Stimulated activated memory B cell treated with anti-CD40 and anti-IgM and Interleukin-4, amounts not matched to agents 10 μg/mL and 1 μg/mL and 100 μg/mL, for 72 hours (primary cell): ENCODE data around the gene TBC1D22A.

Source experiments
- ATAC-seq: fragments of 150-1000 bp; cut with Tn5 transposase; 2 replicates; pipeline ENCODE4 v1.10.0; 2021
- H3K27ac Mint-ChIP-seq: one replicate; pipeline ENCODE4 v1.8.0; 2022; ENCODE audit warnings: mild to moderate bottlenecking, mixed read lengths
- H3K27me3 Mint-ChIP-seq: one replicate; pipeline ENCODE4 v1.8.0; 2022; ENCODE audit warnings: mixed read lengths
- H3K36me3 Mint-ChIP-seq: one replicate; pipeline ENCODE4 v1.8.0; 2022; ENCODE audit warnings: mixed read lengths
- H3K4me1 Mint-ChIP-seq: one replicate; pipeline ENCODE4 v1.8.0; 2022; ENCODE audit warnings: mixed read lengths
- H3K4me3 Mint-ChIP-seq: one replicate; pipeline ENCODE4 v1.8.0; 2022; ENCODE audit warnings: mild to moderate bottlenecking, moderate library complexity, mixed read lengths
- H3K9me3 Mint-ChIP-seq: one replicate; pipeline ENCODE4 v1.8.0; 2022; ENCODE audit warnings: mixed read lengths

The TBC1D22A gene

DNA sequence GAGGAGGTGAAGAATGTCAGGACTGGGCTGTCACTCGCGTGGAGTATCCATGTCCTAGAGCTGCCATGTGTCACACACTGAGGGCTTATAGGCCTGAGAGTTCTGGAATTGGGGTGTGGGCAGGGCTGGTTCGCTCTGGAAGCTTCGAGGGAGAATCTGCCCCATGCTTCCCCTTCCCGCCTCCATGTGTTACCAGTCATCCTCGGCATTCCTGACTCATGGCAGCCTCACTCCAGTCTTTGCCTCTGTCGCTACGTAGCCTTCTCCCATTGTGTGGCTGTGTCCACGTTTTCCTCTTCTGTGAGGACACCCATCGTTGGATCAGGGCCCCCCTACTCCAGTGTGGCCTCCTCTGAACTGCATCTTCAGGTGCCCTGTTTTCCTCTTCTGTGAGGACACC, 301.2 kb downstream of the TBC1D22A start:
- Mint-ChIP-seq H3K4me3 (no peak overlapping the region), H3K27me3 (no peaks in the 10 kb centered on the region), H3K36me3 (peaks cover 58% of the 10 kb centered on the region), H3K9me3 (no peaks in the 10 kb centered on the region), H3K4me1 (peaks cover 32% of the 10 kb centered on the region), H3K27ac (no peak overlapping the region)
- ATAC-seq = no peak

DNA sequence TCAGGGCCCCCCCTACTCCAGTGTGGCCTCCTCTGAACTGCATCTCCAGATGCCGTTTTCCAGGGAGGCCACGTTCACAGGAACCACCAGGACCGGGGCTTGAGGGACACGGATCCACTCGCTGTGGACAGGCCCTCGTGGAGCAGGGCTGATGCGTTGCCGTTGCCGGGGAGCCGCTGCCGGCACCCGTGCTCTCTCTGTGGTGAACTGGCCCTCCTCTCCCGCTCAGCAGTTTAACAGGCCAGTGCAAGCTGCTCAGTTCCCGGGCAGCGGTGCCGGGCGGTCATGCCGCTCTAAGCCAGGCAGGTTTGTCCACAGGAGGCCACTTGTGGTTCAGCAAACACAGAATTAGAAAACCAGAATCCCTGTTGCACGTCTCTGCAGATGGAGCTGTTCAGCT, 301.6 kb downstream of the TBC1D22A start:
- Mint-ChIP-seq H3K9me3 (no peaks in the 10 kb centered on the region), H3K36me3 (peaks cover 59% of the 10 kb centered on the region), H3K27me3 (no peaks in the 10 kb centered on the region), H3K4me1 (peaks cover 27% of the 10 kb centered on the region), H3K4me3 (no peak overlapping the region), H3K27ac (no peak overlapping the region)
- ATAC-seq = no peak

DNA sequence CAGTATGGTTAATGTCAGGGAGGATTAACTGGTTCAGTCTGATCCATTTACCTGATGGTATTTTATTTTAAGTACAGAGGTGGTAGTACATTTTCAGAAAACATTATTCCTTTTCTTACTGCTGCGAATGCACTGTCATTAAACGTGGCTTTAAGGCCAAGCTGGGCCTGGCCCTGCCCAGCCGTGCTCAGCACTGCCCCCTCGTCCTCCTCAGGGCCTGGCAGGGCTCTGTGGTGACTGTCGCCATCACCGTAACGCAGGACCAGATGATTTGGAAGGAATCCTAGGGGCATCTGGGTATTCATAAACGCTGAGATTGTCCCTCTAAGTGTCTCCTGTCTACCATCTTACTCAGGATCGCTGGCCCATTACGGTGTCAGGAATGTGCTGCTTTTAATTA, 302.0 kb downstream of the TBC1D22A start:
- Mint-ChIP-seq H3K4me3 (no peak overlapping the region), H3K36me3 (peaks cover 59% of the 10 kb centered on the region), H3K4me1 (peaks cover 25% of the 10 kb centered on the region), H3K27me3 (no peaks in the 10 kb centered on the region), H3K27ac (no peak overlapping the region), H3K9me3 (no peaks in the 10 kb centered on the region)
- no peak for ATAC-seq

DNA sequence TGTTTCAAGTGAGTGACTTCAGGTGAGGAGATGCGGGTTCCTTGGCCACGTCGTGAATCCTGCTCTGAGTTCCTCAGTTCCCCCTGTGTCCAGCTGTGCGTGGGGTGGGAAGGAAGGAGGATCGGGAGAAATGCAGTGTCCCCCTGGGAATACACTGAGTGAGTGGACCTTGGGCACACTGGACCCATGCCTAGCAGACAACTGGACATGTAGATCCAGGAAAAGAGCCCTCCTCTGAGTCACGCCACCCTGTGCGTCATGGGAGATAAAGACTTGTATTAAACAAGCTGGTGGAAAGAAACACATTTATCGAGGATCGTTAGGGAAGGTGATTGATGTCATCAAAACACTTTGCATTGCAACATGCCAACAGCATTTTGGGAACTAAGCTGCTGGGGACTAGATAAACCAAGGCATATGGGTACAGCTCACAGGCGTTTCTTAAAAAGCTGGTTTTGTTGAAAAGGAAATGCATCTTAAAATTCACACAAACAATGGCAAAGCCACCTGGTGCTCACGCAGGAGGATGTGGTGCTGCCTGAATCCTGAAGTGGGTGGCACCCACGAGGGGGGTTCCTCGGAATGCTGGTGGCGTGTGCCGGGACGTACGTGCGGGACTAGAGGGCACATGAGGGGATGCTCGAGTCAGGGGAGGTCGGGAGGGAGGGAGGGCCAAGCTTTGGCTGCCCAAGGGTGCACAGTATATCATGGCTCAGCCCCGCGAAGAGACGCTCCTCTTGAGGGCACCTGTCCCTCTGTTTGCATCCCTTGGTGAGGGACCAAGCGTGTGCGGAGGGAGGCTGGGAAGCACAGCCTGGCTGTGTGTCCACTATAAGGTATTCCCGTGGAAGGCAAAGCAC, 303.5 kb downstream of the TBC1D22A start:
- Mint-ChIP-seq H3K27ac (no peak overlapping the region), H3K27me3 (no peaks in the 10 kb centered on the region), H3K9me3 (no peaks in the 10 kb centered on the region), H3K36me3 (peaks cover 55% of the 10 kb centered on the region), H3K4me1 (peaks cover 27% of the 10 kb centered on the region), H3K4me3 (peak overlapping the region; percentile 31)
- no peak for ATAC-seq

DNA sequence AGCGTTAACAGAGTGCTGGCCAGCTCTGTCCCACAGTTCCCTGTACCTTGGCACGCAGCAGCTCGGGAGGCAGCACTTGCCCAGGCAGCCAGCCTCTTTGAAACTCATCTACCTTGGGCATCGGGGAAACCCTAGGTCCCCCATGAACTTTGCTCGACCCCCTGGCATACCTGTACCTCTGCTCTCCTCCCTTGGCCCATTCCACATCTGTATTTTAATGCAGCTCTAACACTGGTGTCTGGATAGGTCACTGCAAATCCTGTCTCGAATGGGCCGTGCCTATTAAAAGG, 304.1 kb downstream of the TBC1D22A start:
- no peak for ATAC-seq
- no peak overlapping the region for H3K27ac Mint-ChIP-seq
- no peak overlapping the region for H3K4me3 Mint-ChIP-seq

DNA sequence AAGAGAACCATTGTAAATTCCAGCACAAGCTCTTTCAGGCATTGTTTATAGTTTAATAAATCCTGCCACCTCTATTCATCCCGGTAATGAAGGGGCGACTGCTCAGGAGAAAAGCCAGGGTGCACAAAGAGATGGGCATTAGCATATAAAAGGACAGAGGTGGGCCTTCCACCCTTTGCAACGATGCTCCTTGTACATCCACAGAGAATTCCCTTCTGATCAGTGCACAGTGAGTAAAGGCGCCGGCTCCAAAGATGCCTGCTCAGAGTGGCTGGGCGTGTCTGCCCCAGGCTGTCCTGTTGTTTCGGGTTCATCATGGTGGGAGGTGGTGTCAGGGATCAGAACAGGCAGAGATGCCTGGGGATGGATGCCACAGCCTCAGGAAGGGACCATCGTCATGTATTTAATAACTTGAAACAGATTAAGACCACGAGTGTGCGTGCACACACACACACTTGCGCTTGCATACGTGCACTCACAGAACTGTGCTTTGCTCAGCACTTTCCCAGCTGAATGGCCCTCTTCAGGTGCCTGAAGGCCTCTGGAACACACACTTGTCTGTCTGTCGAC, 305.0 kb downstream of the TBC1D22A start:
- no peak for ATAC-seq
- H3K4me3 Mint-ChIP-seq = no peak overlapping the region
- H3K27me3 Mint-ChIP-seq = no peaks in the 10 kb centered on the region
- no peak overlapping the region for H3K27ac Mint-ChIP-seq
- no peaks in the 10 kb centered on the region for H3K9me3 Mint-ChIP-seq
- peaks cover 55% of the 10 kb centered on the region for H3K36me3 Mint-ChIP-seq
- H3K4me1 Mint-ChIP-seq = peaks cover 31% of the 10 kb centered on the region

More for the DNA sequence above, 304.1 kb downstream of the TBC1D22A start:
- Mint-ChIP-seq H3K9me3 (no peaks in the 10 kb centered on the region), H3K27me3 (no peaks in the 10 kb centered on the region), H3K4me1 (peaks cover 27% of the 10 kb centered on the region), H3K36me3 (peaks cover 53% of the 10 kb centered on the region)

DNA sequence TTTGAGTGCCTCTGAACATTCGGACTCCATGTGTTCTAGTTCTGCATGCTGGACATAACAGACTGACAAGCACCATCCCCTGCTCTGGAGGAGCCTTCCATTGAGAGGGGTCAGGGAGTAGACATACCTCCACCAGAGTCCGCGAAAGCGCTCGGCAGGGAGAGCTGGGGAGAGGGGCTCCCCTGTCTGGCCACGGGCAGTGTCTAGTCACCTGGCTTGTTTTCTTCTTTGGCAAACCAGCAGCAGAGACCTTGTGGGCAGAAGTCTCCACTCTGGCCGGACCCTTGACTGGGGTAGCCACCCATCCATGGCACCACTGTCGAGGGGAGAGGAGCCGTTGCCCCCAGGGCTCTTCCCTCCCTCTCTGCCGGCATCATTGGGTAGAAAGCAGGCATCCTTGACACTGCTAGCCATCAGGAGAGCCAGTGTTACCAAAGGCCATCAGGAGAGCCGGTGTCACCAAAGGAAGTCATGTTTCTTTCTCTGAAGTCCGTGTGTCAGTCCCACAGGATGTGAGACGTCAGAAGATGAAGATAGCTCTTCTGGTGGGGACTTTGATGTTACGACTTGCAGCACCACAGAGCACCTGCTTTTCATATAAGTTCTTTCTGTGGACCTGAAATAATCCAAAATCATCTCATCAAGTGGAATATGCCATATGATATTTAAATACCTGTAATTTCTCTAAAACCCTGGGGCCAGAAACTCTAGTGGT, 305.6 kb downstream of the TBC1D22A start:
- Mint-ChIP-seq H3K9me3 (no peaks in the 10 kb centered on the region), H3K27me3 (no peaks in the 10 kb centered on the region), H3K36me3 (peaks cover 55% of the 10 kb centered on the region), H3K4me1 (peaks cover 31% of the 10 kb centered on the region), H3K4me3 (no peak overlapping the region), H3K27ac (no peak overlapping the region)
- no peak for ATAC-seq

DNA sequence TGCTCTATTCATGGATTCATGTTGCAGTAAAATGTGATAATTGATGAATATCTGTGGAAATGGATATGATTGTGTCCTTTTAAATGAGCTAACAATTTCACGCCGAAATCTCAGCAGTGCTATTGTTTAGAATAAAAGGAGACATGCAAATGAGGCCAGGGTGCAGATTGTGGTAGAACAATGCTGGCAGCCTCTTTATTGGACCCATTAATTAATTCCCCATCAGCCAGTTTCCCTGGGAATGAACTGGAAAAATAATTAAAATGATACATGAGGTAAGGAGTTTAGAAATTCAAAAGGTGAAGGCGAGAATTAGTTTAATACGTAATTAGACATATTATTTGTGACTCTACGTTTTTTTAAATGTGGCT, 306.2 kb downstream of the TBC1D22A start:
- no peaks in the 10 kb centered on the region for H3K9me3 Mint-ChIP-seq
- no peaks in the 10 kb centered on the region for H3K27me3 Mint-ChIP-seq
- ATAC-seq = no peak

DNA sequence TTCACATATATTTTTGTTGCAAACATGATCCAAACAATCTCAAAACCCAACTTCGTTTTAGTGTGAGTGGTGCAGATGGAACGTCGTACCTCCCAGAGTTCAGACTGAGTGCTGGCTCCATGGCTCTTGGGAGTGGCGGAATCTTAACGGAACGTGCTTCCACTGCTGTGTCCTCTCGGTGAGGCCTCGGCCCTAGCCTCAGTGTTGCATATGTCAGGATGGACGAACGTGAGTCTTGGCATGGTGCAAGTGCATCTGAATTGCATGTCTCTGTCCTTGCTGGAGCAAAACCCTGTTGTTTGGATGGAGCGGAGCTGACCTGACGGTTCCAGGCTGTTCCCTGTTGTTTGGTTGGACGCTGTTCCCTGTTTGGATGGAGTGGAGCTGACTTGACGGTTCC, 306.8 kb downstream of the TBC1D22A start:
- no peaks in the 10 kb centered on the region for H3K27me3 Mint-ChIP-seq
- H3K4me1 Mint-ChIP-seq = peaks cover 31% of the 10 kb centered on the region
- H3K36me3 Mint-ChIP-seq = peaks cover 55% of the 10 kb centered on the region
- ATAC-seq = no peak
- no peaks in the 10 kb centered on the region for H3K9me3 Mint-ChIP-seq
- no peak overlapping the region for H3K27ac Mint-ChIP-seq
- H3K4me3 Mint-ChIP-seq = no peak overlapping the region

More for the DNA sequence above, 306.2 kb downstream of the TBC1D22A start:
- peaks cover 31% of the 10 kb centered on the region for H3K4me1 Mint-ChIP-seq
- no peak overlapping the region for H3K4me3 Mint-ChIP-seq
- peaks cover 55% of the 10 kb centered on the region for H3K36me3 Mint-ChIP-seq
- no peak overlapping the region for H3K27ac Mint-ChIP-seq

DNA sequence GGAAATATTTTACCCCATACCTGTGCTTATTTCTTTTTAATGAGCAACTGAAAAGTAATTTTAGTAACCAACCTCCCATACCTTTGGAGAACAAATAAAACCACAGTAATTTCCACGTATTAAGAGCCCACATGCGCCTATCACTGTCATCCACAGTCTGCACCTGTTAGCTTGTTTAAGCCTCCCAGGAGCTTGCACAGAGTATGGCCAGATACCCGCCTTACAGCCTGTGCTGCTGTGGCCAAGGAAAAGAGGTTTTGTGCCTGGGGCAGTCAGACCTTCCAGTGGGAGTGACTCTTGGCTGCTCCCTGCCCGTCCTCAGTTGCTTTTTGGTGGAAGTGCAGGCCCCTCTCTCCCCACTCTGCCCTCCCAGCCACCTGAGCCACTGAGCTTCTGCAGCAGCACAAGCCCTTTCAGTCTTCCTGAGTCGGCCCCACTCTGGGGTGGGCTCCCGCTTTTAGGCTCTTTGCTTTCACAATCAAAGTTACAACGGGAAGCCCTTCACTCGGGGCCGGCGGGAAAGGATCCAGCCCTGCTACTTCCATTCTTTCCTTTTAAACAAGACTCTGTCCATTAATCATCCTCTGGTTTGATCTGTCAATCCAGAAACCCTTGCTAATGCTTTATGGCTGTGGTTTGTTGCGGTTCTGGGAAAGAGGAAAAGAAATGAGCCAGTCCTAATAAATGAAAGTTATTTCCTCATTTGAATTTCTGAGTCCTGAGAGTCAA, 308.8 kb downstream of the TBC1D22A start:
- ATAC-seq = no peak
- no peak overlapping the region for H3K4me3 Mint-ChIP-seq

DNA sequence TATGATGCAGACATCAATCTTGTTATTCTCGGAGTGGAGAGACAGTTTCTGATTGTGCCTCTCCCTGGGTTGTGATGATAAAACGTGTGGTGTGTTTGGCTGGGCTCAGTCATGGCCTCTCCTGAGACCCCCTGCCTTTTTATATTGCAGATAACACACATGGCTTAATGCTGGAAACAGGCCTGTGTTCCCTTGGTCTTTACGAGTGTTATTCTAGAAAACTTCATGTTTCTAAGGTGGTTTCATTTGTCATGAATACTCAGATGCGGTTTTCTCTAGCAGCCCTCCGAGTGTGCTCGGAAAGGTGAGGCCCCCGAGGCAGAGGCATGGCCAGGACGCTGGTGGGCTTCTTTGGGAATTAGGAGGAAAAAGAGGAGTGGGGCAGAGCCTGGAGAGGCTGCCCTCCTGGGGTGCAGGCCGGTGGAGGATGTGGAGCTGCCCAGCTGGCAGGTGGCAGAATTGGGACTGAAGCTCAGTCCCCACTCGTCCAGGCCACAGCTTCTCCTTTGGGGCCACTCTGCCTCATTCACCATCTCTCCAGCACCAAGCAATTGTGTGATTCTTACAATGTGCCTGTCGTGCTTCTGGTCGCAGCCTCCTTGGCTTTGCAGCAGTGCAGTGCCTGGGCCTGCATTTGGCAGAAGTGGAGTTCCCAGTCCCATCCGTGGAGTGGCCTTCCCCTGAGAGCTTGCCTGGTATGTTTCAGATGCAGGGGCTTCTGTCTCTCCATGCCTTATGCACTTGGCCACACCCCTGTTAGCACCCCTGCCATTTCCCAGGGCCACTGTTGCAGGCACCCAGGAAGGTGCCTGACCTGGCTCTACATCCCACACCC, 309.6 kb downstream of the TBC1D22A start:
- Mint-ChIP-seq H3K9me3 (peaks cover 3% of the 10 kb centered on the region), H3K36me3 (peaks cover 71% of the 10 kb centered on the region), H3K27ac (no peak overlapping the region), H3K27me3 (no peaks in the 10 kb centered on the region), H3K4me1 (peaks cover 21% of the 10 kb centered on the region), H3K4me3 (no peak overlapping the region)
- no peak for ATAC-seq

More for the DNA sequence above, 308.8 kb downstream of the TBC1D22A start:
- Mint-ChIP-seq H3K27me3 (no peaks in the 10 kb centered on the region), H3K4me1 (peaks cover 22% of the 10 kb centered on the region), H3K9me3 (peaks cover 3% of the 10 kb centered on the region), H3K36me3 (peaks cover 67% of the 10 kb centered on the region), H3K27ac (no peak overlapping the region)

DNA sequence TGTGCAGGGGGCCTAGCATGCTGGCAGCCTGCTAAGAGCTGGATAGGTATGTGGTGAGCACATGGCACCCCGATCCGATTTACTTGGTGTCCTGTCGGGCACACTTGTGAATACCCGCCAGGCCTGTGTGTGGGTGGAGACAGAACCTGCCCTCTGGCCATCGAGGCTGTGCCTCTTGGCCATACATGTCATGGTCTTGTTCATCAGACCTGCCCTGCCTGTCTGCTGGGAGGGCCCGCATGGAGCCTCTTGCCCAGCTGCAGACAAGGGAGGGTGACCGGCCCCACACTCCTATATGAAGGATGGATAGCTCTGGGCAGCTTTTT, 310.2 kb downstream of the TBC1D22A start:
- no peak for ATAC-seq
- Mint-ChIP-seq H3K27me3 (no peaks in the 10 kb centered on the region), H3K9me3 (peaks cover 3% of the 10 kb centered on the region), H3K4me3 (no peak overlapping the region), H3K36me3 (peaks cover 77% of the 10 kb centered on the region), H3K27ac (no peak overlapping the region), H3K4me1 (peaks cover 21% of the 10 kb centered on the region)

DNA sequence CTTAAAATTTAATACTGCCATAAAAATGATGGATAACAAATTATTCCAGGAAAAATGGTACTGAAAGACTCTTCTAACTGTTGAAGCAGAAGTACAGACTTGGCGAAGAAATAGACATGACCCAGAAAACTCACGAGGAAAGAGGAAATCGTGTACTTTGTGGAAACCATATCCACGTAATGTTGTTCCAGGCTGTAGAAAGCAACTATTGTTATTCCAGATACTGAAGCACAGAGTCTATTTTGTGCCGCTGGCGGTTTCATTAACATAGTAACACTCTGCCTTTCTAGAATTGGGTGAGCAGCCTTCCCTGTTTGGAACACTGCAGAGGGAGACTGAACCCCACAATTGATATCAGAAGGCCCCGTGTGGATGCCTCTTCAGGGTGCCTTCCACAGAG, 310.6 kb downstream of the TBC1D22A start:
- H3K27me3 Mint-ChIP-seq = no peaks in the 10 kb centered on the region
- no peak for ATAC-seq

DNA sequence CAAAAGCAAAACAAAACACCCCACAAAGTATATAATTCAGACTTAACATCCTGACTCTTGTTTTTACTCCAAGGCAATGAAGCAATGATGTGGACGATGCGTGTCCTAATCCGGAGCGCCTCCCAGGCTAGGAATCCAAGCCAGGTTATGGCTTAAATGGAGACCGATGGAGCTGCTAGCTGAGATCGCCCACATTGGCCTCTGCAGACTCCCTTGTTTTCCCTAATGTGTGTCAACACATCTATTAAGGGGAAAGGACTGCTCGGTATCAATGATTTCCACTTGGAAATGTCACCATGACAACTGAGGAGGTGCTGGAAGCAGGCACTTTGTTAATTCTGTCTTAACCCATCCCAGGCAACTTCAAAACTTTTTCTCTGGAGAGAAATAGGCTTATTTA, 311.7 kb downstream of the TBC1D22A start:
- H3K9me3 Mint-ChIP-seq = peaks cover 3% of the 10 kb centered on the region
- H3K27ac Mint-ChIP-seq = no peak overlapping the region
- no peak for ATAC-seq
- no peak overlapping the region for H3K4me3 Mint-ChIP-seq
- no peaks in the 10 kb centered on the region for H3K27me3 Mint-ChIP-seq
- peaks cover 26% of the 10 kb centered on the region for H3K4me1 Mint-ChIP-seq
- H3K36me3 Mint-ChIP-seq = peaks cover 87% of the 10 kb centered on the region

More for the DNA sequence above, 310.6 kb downstream of the TBC1D22A start:
- Mint-ChIP-seq H3K27ac (no peak overlapping the region), H3K36me3 (peaks cover 82% of the 10 kb centered on the region), H3K9me3 (peaks cover 3% of the 10 kb centered on the region), H3K4me1 (peaks cover 24% of the 10 kb centered on the region), H3K4me3 (no peak overlapping the region)

DNA sequence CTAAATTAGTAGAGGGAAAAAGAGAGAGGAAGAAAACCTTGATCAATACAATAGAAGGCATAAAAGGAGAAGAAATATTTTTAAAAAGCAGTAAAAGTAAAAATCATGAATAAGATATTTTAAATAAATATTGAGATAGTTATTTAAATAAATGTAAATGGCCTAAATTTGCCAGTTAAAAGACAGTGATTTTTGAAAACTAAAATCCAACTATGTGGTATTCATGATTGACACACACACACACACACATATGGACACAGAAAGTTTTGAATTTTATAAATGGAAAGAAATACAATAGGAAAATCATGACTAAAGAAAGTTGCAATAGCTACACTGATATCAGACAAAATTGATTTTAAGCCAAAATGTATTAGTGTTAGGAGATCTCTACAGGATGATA, 313.1 kb downstream of the TBC1D22A start:
- Mint-ChIP-seq H3K27ac (no peak overlapping the region), H3K27me3 (no peaks in the 10 kb centered on the region), H3K9me3 (peaks cover 6% of the 10 kb centered on the region), H3K4me1 (peaks cover 22% of the 10 kb centered on the region), H3K4me3 (no peak overlapping the region), H3K36me3 (peaks cover 92% of the 10 kb centered on the region)
- no peak for ATAC-seq
